Measurements from ENCODE around the gene NOL9.
"Not testable (repeated sequence)": the region's sequence is repeated elsewhere in the genome, so short reads cannot be mapped to it uniquely, and the experiment has no call there.

The NOL9 gene

DNA sequence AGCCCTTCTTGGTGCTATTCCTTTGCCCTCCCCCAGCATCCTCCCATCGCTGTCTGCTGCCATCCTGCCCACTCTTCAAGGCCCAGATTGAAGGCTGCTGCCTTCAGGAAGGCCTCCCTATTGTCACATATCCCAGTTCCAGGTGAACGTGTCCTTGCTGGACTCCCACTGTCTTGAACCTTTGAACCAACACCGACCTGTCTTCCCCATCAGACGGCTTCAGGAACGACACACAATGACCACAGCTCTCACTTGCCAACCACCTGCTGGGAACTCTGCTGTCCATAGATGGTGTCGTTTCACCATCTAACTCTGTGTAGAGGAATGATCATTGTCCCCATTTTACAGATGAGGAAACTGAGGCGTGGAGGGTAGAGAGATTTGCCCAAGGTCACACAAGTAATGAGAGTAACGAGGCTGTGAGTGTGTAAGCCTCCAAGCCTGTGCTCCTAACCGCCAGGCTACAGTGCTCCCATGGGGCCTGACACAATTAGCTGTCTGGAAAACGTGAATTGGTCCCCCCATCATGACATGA lies 53.0 kb downstream of the NOL9 start:
- FAIRE-seq = no peak

GRCh38 chr1:6500544-6501278 lies 53.6 kb downstream of the NOL9 start:
- FAIRE-seq = no peak

- no peak for FAIRE-seq
Measured at GRCh38 chr1:6499296-6499695, 55.0 kb downstream of the NOL9 start.

GRCh38 chr1:6498576-6499111 lies 55.7 kb downstream of the NOL9 start:
- FAIRE-seq = no peak

GRCh38 chr1:6497867-6498575 lies 56.3 kb downstream of the NOL9 start:
- FAIRE-seq = no peak

GRCh38 chr1:6497215-6497866 lies 57.0 kb downstream of the NOL9 start:
- no peak for FAIRE-seq

- FAIRE-seq = no peak
Measured at GRCh38 chr1:6496890-6497214, 57.5 kb downstream of the NOL9 start.

GRCh38 chr1:6496365-6496721 lies 58.0 kb downstream of the NOL9 start:
- no peak for FAIRE-seq

DNA sequence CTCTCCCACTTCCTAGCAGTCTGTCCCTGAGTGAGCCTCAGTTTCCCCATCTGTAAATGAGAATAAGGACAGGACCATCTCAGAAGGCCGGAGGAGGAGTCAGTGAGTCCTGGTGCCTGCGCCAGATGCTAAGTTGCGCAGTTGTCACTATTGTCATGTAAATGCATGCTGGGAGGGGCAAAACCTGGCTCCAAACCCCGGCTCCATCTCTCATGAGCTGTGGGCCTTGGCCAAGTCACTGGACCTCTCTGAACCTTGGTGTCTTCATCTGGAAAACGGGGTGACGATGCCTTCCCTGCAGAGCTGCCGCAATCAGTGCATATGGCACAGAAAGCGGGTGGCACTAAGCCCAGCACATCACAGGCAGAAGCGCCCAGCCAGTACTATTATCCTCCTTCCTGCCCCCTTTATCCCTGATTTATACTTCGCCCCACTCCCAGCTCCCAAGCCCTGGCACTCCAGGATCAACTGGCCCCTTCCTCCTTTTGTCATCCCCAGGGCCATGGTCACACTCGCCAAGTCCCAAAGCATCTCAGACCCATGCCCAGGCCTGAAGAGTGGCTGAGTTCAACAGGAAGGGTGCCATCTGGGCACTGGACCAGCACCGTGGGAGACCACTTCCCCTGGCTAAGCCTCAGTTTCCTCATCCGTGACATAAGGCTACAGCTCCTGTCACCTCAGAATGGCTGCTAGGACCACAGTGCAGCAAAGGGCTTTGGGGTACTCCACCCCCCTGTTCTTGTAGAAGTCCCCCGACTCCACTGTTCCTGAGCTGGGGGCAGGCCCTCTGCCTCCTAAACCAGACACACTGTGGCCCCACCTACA lies 58.6 kb downstream of the NOL9 start:
- FAIRE-seq = no peak

DNA sequence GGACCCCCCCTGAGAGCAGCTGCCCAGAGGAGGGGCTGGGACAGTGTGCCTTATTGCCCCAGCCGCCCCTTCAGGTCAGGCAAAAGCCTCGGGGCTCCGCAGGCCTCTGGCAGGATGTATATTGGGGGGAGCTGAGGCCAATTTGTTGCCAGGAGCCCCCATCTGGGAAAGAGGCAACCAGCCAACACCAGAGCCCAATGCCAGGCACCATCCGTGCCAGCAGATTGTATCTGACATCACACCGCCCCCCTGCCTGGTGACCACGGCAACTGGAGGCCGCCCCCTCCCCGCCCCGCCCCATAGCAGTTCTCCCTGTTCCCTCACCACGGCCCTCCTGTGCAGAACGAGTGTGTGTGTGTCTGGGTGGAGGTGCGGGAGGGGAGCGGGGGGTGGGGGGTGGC lies 59.3 kb downstream of the NOL9 start:
- FAIRE-seq = no peak

DNA sequence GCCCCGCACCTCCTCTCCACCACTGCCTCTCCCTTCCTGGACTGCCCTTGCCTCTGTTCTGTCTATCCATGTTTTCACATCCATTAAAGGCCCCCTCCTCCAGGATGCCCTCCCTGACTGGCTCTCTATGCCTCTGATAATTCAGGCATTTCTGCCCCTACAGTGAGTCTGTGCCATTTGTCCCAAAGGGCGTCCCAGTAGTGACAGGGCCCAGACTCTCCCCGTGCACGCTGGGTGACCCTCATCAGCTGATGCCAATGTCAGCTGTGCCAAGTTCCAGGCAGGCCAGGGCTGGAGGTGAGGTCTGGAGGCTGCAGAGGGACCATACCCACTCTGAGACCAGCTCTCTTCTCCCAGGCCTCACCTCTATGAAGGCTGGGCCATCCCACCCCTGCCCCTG lies 59.7 kb downstream of the NOL9 start:
- no peak for FAIRE-seq

DNA sequence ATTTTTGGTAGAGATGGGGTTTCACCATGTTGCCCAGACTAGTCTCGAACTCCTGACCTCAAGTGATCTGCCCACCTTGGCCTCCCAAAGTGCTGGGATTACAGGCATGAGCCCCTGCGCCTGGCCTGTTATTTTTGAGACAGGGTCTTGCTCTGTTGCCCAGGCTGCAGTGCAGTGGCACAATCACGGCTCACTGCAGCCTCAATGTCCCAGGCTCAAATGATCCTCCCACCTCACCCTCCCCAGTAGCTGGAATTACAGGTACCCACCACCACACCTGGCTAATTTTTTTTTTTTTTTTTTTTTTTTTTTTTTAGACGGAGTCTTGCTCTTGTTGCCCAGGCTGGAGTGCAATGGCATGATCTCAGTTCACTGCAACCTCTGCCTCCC lies 60.5 kb downstream of the NOL9 start:
- not testable (repeated sequence) for FAIRE-seq

- no peak for FAIRE-seq
Measured at GRCh38 chr1:6491966-6492365, 62.3 kb downstream of the NOL9 start.

- FAIRE-seq = no peak
Measured at GRCh38 chr1:6491480-6491962, 62.8 kb downstream of the NOL9 start, which contains the start of gene PLEKHG5. TSS of gene PLEKHG5 (minus strand) at chr1:6491667. CDS start at chr1:6477571, 14,096 bp downstream.

DNA sequence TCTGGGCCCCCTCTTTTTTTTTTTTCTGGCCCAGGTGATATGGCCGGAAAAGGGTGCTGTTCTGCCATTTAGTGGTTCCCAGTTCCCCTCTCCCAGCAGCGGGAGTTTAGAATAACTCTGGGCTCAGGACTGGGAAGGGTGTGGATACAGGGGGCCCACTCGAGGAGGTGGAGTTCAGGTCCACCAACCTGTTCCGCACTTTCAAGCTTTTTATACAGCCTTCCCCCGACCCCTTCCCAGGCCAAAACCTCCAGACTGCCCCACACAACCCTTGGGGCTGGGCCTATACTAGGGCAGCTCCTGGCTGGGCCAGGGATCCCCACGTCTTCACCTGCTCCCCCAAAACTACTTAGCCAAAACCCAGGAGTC lies 63.2 kb downstream of the NOL9 start:
- FAIRE-seq = no peak

GRCh38 chr1:6490181-6491080 lies 63.9 kb downstream of the NOL9 start:
- no peak for FAIRE-seq

DNA sequence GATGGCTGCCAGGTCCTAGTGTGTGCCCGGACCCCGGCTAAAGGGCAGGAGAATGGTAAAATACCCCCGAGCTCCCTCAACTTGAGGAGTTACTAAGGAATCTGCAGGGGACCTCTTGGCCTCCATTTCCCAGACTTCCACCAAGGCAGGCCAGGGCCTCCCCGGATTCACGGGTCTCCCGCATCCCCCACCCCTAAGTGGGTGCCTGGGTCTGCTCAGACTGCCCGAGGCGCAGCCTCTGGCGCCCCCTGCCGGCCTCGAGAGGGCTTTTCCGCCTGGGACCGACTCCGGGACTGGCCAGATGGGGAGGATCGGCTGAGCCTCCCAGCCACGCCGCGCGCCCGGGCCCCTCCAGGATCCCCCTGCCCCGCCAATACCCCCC lies 64.5 kb downstream of the NOL9 start:
- FAIRE-seq = no peak

GRCh38 chr1:6489383-6489765 lies 64.9 kb downstream of the NOL9 start:
- FAIRE-seq = no peak

- no peak for FAIRE-seq
Measured at GRCh38 chr1:6488602-6489382, 65.5 kb downstream of the NOL9 start.

DNA sequence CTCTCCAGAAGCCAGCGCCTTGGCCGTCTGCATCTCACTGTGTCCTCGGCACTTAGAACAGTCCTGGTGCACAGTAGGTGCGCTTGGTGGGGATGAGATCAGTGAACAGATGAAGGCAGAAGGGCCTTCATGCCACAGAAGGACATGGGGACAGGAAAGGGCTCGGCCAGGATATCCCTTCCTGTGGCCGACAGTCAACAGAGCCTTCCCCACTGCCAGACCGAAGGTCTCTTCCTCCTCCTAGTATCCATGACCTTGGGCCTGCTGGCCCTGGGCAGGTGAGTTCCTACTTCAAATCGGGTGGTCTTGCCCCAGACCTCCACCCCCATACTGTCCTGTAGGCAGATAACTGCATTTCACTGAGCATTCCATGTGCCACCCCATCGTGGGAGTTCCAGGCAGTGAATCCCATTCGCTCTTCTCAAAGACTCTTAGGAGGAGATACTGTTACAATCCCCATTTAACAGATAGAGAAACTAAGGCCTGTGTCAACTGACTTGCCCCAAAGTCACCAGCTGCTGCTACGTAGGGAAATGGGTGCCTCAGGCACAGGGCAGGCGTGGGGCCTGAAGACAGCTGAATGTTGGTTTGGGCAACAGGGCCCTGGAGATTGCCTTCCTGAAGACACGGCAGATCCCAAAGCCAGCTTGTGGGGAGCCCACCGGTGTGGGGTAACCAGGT lies 66.4 kb downstream of the NOL9 start:
- no peak for FAIRE-seq
